ENCODE data around the gene ENO2. TPM values are rescaled to one million over a fixed set of nuclear protein-coding genes. Genes with fewer than 3 reads are reported as not detected.
"Not testable (repeated sequence)": the region's sequence is repeated elsewhere in the genome, so short reads cannot be mapped to it uniquely, and the experiment has no call there.

Gene ENO2
- total RNA-seq, 2 experiments from 2014 or later = 133 to 141 TPM

DNA sequence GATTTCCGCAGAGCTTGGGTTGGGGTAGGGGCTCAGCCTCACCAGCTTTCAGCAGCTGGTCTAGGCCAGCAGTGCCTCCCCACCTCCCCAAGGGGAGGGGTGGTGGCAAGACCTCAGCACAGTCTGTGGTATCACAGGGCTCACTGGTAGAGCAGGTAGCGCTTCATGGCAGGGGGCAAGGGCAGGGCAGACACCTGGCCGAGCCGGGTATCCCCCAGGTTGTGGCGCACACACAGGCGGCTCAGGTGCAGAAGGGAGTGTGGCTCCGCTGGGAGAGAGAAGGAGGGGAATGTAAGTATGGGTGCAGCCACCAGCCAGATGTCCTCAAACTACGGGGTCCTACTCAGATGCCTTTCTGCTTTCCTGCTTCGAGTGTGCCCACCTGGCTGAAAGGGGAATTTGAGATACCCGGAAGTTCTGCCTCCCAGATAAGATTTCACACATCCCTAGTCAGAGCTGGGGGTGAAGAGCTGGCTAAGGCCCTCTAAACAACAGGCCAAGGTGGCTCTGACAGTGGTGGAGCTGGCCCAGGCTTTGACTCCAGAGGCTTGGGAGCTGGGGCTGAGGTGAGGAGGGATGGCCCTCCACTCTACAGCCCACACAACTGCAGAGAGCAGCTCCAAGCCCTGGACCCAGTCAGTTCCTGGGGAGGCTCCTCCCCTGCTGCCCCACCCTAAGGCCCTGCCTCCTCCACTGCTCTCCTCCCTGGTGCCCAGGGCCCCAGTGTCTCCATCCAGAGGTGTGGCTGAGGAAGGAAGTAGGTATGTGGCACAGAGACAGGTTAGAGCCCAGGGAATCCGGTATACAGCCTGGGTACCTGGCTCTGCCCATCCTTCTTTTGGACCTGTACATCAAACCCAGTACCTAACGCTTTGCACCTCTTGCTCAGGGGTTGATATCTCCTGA lies 43.1 kb upstream of the ENO2 start:
- no peaks in the 10 kb centered on the region for H3K9me3 Mint-ChIP-seq (ENCODE audit: insufficient read depth)
- POLR2A ChIA-PET = interaction anchor here (0.9 to 3.6 kb wide), 8 partner anchors 11 to 236 kb away, joined by 3 to 47 read pairs (median 14); partner anchors contain the start of genes C12orf57, CDCA3, RNU7-1 and USP5
- CTCF ChIA-PET = interaction anchor here (0.7 to 6.1 kb wide), 19 partner anchors 11 to 301 kb away, joined by 3 to 121 read pairs (median 14); partner anchors contain the start of genes C12orf57, CDCA3, COPS7A and ENO2
- H3K4me3 Mint-ChIP-seq = peak overlapping the region; percentile 94
- peaks cover 63% of the 10 kb centered on the region for H3K36me3 Mint-ChIP-seq (ENCODE audit: low read depth)
- peak overlapping the region; percentile 96 for H3K27ac Mint-ChIP-seq
- peaks cover 65% of the 10 kb centered on the region for H3K4me1 Mint-ChIP-seq (ENCODE audit: low read depth)
- H3K27me3 Mint-ChIP-seq (ENCODE audit: low read depth) = no peaks in the 10 kb centered on the region
- DNase-seq = peak; percentile 72
- ATAC-seq = peak; percentile 15

DNA sequence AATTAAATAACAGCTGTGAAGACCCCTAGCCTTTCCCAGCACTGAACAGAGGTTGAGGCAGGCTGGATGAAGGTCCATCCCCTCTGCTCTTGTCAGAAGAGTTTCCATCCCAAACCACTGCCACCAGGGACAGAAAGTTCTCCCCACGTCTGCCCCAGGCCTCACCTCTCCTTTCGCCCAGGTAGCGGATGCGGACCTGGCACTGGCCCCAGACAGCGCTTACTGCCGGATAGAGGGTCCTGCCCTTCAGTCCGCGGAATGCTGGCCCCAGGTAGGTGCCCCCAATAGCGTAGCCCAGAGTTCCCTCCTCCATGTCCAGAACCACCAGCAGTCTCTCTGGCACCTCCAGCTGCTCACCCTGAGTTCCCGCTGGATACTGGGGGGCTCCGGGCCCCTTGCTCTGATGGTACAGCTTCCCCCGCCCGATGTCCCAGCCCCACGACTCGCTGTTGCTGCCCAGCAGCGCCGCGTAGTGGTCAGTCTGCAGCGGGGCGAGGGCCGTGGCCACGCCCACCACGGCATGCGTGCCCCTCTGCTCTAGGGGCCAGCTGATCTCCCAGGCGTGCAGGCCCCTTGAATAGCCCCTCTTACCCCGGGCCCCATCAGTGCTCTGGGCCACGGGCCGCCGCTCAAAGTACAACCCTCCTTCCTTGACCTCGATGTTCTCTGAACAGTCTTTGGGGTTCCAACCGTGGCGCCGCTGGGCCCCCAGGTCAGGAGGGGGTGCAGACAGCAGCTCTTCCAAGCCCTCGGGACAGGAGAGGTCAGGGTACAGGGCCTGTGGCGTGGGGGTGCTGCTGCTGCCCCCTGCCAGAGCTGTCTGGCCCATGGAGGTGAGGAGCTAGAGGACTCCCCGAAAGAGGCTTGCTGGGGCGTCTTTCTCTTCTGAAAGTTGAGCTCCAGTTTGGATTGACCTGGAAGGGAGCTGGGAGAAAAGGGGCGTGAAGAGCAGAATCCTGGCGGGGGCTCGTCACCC lies 42.0 kb upstream of the ENO2 start:
- peaks cover 59% of the 10 kb centered on the region for H3K4me1 Mint-ChIP-seq (ENCODE audit: low read depth)
- peaks cover 66% of the 10 kb centered on the region for H3K36me3 Mint-ChIP-seq (ENCODE audit: low read depth)
- POLR2A ChIA-PET = interaction anchor here (0.6 to 3.6 kb wide), 28 partner anchors 10 to 407 kb away, joined by 3 to 47 read pairs (median 5); partner anchors contain the start of genes C12orf57, CDCA3, COPS7A and MLF2
- ATAC-seq = peak; percentile 32
- CTCF ChIA-PET = interaction anchor here (0.7 to 6.1 kb wide), 39 partner anchors 8 to 302 kb away, joined by 3 to 121 read pairs (median 8); partner anchors contain the start of genes C12orf57, C1RL, CDCA3 and COPS7A
- no peaks in the 10 kb centered on the region for H3K9me3 Mint-ChIP-seq (ENCODE audit: insufficient read depth)
- H3K4me3 Mint-ChIP-seq = peak overlapping the region; percentile 94
- peak overlapping the region; percentile 96 for H3K27ac Mint-ChIP-seq
- peak; percentile 91 for DNase-seq
- no peaks in the 10 kb centered on the region for H3K27me3 Mint-ChIP-seq (ENCODE audit: low read depth)

DNA sequence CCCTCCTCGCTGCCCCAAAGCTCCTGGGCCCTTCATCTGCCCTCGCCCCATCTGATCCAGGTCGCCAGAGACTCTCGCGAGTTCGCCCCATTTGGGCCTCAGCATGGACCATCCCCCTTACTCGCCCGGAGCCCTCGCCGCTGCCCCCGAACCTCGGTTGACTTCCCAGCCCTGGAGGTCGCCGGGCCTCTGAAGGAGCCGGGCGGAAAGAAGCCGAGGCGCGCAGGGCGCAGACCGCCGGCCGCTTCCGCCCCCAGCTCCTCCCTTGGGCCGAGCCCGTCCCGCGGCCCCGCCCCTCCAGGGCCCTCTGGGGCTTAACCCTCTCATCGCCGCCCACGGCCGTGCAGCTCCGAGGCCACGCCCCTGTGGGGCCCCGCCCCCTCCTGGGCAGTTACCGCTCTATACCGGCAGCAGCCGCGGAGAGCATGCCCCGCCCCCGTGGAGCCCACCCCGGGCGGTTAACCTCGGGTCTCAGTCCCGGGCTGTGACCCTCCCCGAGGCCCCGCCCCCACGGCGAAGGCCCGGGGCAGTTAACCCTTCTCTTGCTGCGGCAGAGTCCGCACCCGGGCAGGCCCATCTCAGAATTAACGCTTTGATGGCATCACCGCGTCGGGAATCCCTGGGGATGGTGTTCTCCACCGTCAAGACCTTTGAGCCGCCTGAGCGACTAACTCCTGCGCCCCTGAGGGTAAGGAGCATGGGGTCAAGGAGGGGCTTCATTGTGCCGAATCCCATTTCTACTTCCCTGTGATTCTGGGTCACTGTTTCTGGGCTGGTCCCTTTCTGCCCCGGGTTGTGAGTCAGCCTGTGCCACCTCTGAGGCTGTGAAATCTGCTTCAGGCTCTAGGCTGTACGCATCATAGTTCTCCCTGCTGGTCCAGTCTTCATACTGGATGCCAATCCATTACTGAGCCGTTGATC lies 41.0 kb upstream of the ENO2 start, which contains the start of gene SPSB2:
SPSB2 (minus strand) TSS at position 210 of the 921 bp plus-strand sequence. CDS start 402 bp downstream, outside the sequence.
- ChIA-PET CTCF (interaction anchor here (0.7 to 6.1 kb wide), 39 partner anchors 7 to 303 kb away, joined by 3 to 121 read pairs (median 8); partner anchors contain the start of genes C12orf57, C1RL, CDCA3 and COPS7A), POLR2A (interaction anchor here (0.6 to 3.6 kb wide), 26 partner anchors 9 to 408 kb away, joined by 3 to 47 read pairs (median 5); partner anchors contain the start of genes C12orf57, CDCA3, COPS7A and MLF2)
- Mint-ChIP-seq H3K4me1 (ENCODE audit: low read depth) (peaks cover 56% of the 10 kb centered on the region), H3K36me3 (ENCODE audit: low read depth) (peaks cover 63% of the 10 kb centered on the region), H3K27me3 (ENCODE audit: low read depth) (no peaks in the 10 kb centered on the region), H3K4me3 (peak within 1 kb of the TSS; percentile 94), H3K27ac (peak within 1 kb of the TSS; percentile 96), H3K9me3 (ENCODE audit: insufficient read depth) (no peaks in the 10 kb centered on the region)
- ATAC-seq (peak; percentile 78), DNase-seq (peak; percentile 99)

DNA sequence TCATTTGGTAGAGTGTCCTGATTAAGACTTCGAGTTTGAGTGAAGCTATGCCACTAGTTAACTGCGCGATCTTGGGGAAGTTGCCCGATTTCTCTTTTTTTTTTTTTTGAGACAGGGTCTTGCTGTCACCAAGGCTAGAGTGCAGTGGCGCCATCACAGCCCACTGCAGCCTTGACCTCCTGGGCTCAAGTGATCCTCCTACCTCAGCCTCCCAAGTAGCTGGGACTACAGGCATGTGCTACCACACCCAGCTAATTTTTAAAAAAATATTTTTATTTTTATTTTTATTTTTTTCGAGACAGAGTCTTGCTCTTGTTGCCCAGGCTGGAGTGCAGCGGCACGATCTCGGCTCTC lies 40.4 kb upstream of the ENO2 start:
- CTCF ChIA-PET = interaction anchor here (0.8 to 6.1 kb wide), 8 partner anchors 9 to 119 kb away, joined by 4 to 121 read pairs (median 15); partner anchors contain the start of genes CDCA3, LRRC23 and USP5
- H3K27ac Mint-ChIP-seq = peak overlapping the region; percentile 79
- H3K27me3 Mint-ChIP-seq (ENCODE audit: low read depth); ATAC-seq; H3K9me3 Mint-ChIP-seq (ENCODE audit: insufficient read depth); DNase-seq: not testable (repeated sequence)
- peak overlapping the region; percentile 94 for H3K4me3 Mint-ChIP-seq
- peaks cover 50% of the 10 kb centered on the region for H3K4me1 Mint-ChIP-seq (ENCODE audit: low read depth)
- H3K36me3 Mint-ChIP-seq (ENCODE audit: low read depth) = peaks cover 59% of the 10 kb centered on the region
- POLR2A ChIA-PET = interaction anchor here (1.1 to 3.6 kb wide), 7 partner anchors 18 to 121 kb away, joined by 3 to 41 read pairs (median 5); partner anchors contain the start of genes C12orf57, MLF2 and RNU7-1

DNA sequence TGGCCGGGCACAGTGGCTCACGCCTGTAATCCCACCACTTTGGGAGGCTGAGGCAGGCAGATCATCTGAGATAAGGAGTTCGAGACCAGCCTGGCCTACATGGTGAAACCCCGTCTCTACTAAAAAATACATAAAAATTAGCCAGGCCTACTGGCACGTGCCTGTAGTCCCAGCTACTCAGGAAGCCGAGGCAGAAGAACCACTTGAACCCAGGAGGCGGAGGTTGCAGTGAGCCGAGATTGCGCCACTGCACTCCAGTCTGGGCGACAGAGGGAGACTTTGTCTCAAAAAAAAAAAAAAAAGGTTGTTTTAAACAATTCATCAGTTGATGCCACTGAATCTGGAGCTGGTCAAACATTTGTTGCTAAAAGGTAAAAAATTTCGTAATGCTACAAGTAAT lies 34.6 kb upstream of the ENO2 start:
- ATAC-seq; H3K9me3 Mint-ChIP-seq (ENCODE audit: insufficient read depth); H3K4me3 Mint-ChIP-seq; H3K27me3 Mint-ChIP-seq (ENCODE audit: low read depth); H3K4me1 Mint-ChIP-seq (ENCODE audit: low read depth); POLR2A ChIA-PET; DNase-seq; H3K27ac Mint-ChIP-seq: not testable (repeated sequence)
- H3K36me3 Mint-ChIP-seq (ENCODE audit: low read depth) = peaks cover 24% of the 10 kb centered on the region
- CTCF ChIA-PET = interaction anchor here (1.1 kb wide), 1 partner anchor 7 kb away, joined by 4 read pairs; no protein-coding TSS in a partner anchor

DNA sequence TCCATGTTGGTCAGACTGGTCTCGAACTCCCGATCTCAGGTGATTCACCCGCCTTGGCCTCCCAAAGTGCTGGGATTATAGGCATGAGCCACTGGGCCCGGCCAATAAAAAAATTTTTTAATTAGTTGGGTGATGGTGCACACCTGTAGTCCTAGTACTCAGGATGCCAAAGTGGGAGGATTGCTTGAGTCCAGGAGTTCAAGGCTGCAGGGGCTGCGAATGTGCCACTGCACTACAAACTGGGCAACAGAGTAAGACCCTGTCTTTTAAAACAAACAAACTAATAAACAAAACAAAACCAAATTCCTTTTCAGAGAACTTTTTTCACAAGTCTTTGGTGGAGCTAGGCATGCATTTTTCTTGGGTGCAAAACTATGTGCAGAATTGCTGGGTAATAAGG lies 31.1 kb upstream of the ENO2 start:
- Mint-ChIP-seq H3K4me1 (ENCODE audit: low read depth) (no peaks in the 10 kb centered on the region), H3K9me3 (ENCODE audit: insufficient read depth) (no peaks in the 10 kb centered on the region), H3K4me3 (no peak overlapping the region), H3K36me3 (ENCODE audit: low read depth) (peaks cover 13% of the 10 kb centered on the region), H3K27ac (no peak overlapping the region), H3K27me3 (ENCODE audit: low read depth) (no peaks in the 10 kb centered on the region)
- POLR2A ChIA-PET = interaction anchor here (2.2 to 2.4 kb wide), 2 partner anchors 8 to 11 kb away, joined by 10 to 17 read pairs; partner anchors contain the start of gene SPSB2
- CTCF ChIA-PET = interaction anchor here (1.2 to 2.7 kb wide), 4 partner anchors 9 to 17 kb away, joined by 3 to 23 read pairs (median 4); partner anchors contain the start of gene SPSB2
- no peak for DNase-seq
- ATAC-seq = no peak

DNA sequence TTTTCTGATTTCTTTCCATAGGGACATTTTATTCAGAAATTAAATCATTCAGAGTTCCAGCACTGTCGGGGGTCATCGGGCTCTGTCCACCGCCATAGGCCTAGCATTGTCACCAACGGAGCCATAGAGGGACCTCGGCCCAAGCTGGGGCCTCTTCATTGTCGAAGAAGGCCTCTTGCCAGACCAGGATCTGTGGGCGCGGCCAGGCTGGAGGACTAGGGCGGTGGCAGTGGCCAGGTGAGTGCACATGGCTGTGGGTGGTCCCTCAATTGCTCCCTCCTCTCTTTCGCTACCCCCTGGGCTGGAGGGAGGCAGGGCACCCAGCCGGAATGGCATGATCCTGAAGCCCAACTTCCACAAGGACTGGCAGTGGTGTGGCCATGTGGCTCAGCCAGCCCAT lies 30.7 kb upstream of the ENO2 start:
- ChIA-PET POLR2A (interaction anchor here (1.0 to 2.4 kb wide), 2 partner anchors 11 kb away, joined by 4 to 17 read pairs; partner anchors contain the start of gene SPSB2), CTCF (interaction anchor here (1.4 to 2.7 kb wide), 2 partner anchors 8 to 11 kb away, joined by 3 to 23 read pairs; partner anchors contain the start of gene SPSB2)
- peaks cover 13% of the 10 kb centered on the region for H3K36me3 Mint-ChIP-seq (ENCODE audit: low read depth)

DNA sequence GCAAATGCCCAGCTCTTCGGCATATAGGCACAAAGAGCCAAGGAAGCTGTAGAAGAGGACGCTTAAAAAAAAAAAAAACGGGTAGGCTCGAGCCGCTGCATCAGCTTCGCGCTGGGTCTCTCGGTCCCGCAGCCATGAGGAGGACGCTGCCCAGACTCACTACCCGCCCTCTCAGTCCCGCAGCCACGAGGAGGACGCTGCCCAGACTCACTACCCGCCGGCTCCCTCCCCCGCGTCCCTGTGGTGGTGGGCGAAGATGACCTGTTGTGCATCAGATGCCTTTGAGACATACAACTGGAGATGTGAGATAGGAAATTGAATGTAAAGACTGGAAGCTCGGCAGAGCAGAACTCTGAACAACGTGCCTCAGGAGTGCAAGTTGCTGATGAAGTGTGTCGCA lies 29.8 kb upstream of the ENO2 start:
- CTCF ChIA-PET = interaction anchor here (1.6 kb wide), 1 partner anchor 15 kb away, joined by 4 read pairs; no protein-coding TSS in a partner anchor
- ATAC-seq (no peak), DNase-seq (no peak)
- Mint-ChIP-seq H3K9me3 (ENCODE audit: insufficient read depth) (no peaks in the 10 kb centered on the region), H3K27me3 (ENCODE audit: low read depth) (no peaks in the 10 kb centered on the region), H3K4me1 (ENCODE audit: low read depth) (peaks cover 3% of the 10 kb centered on the region), H3K36me3 (ENCODE audit: low read depth) (peaks cover 10% of the 10 kb centered on the region), H3K27ac (no peak overlapping the region), H3K4me3 (no peak overlapping the region)
- POLR2A ChIA-PET = interaction anchor here (1.0 kb wide), 1 partner anchor 12 kb away, joined by 4 read pairs; the partner anchor contains the start of gene SPSB2

More for the DNA sequence above, 30.7 kb upstream of the ENO2 start:
- no peak overlapping the region for H3K4me3 Mint-ChIP-seq
- peaks cover 3% of the 10 kb centered on the region for H3K4me1 Mint-ChIP-seq (ENCODE audit: low read depth)
- H3K27ac Mint-ChIP-seq = no peak overlapping the region
- ATAC-seq (no peak), DNase-seq (no peak)
- H3K9me3 Mint-ChIP-seq (ENCODE audit: insufficient read depth) = no peaks in the 10 kb centered on the region
- H3K27me3 Mint-ChIP-seq (ENCODE audit: low read depth) = no peaks in the 10 kb centered on the region

DNA sequence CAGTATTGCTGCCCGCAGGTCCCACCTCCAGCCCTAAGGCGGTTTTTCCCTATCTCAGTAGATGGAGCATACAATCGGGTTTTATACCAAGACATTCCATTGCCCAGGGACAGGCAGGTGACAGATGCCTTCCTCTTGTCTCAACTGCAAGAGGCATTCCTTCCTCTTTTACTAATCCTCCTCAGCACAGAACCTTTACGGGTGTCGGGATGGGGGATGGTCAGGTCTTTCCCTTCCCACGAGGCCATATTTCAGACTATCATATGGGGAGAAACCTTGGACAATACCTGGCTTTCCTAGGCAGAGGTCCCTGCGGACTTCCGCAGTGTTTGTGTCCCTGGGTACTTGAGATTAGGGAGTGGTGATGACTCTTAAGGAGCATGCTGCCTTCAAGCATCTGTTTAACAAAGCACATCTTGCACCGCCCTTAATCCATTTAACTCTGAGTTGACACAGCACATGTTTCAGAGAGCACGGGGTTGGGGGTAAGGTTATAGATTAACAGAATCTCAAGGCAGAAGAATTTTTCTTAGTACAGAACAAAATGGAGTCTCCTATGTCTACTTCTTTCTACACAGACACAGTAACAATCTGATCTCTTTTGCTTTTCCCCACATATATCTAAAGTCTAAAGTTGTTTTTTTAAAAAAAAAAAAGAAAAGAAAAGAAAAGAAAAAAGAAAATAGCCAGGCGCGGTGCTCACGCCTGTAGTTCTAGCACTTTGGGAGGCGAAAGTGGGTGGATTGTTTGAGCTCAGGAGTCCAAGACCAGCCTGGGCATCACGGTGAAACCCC lies 28.0 kb upstream of the ENO2 start:
- H3K27me3 Mint-ChIP-seq (ENCODE audit: low read depth); DNase-seq; H3K4me3 Mint-ChIP-seq; ATAC-seq; H3K27ac Mint-ChIP-seq; H3K9me3 Mint-ChIP-seq (ENCODE audit: insufficient read depth): not testable (repeated sequence)
- Mint-ChIP-seq H3K4me1 (ENCODE audit: low read depth) (peaks cover 17% of the 10 kb centered on the region), H3K36me3 (ENCODE audit: low read depth) (peaks cover 16% of the 10 kb centered on the region)
- ChIA-PET POLR2A (interaction anchor here (0.9 to 1.0 kb wide), 2 partner anchors 13 kb away, joined by 3 read pairs; partner anchors contain the start of gene SPSB2), CTCF (interaction anchor here (1.6 to 2.2 kb wide), 2 partner anchors 14 to 17 kb away, joined by 4 to 8 read pairs; partner anchors contain the start of gene SPSB2)
